HepG2 (cell line): ENCODE results near the gene OVOL2. TPM values are rescaled to one million over a fixed set of nuclear protein-coding genes. Genes with fewer than 3 reads are reported as not detected.

Source experiments
- ATAD3A ChIP-seq: sonication (generic); formaldehyde crosslinking; IDR thresholded peaks from 2 replicates; pipeline ENCODE4 v1.4.0; 2020; ENCODE audit warnings: missing genetic modification reagents
- BCL6 ChIP-seq: IDR thresholded peaks from 2 replicates; pipeline ENCODE4 v1.6.1; 2016; ENCODE audit warnings: missing genetic modification reagents, missing compliant biosample characterization
- CBX1 ChIP-seq: IDR thresholded peaks from one replicate; pipeline ENCODE4 v1.6.1; 2016; ENCODE audit warnings: antibody characterized with exemption, low read depth
- CC2D1A ChIP-seq: sonication (generic); formaldehyde crosslinking; IDR thresholded peaks from 2 replicates; pipeline ENCODE4 v1.8.1; 2023; ENCODE audit warnings: mild to moderate bottlenecking, missing genetic modification reagents
- ESRRA ChIP-seq: sonication (generic); formaldehyde crosslinking; IDR thresholded peaks from 2 replicates; pipeline ENCODE4 v1.5.1; 2020; ENCODE audit warnings: mild to moderate bottlenecking, low read depth, missing genetic modification reagents
- EZH2 ChIP-seq: conservative IDR thresholded peaks from 2 replicates; pipeline ENCODE4 v1.6.1; 2012; ENCODE audit warnings: mild to moderate bottlenecking, low read depth, low read length, moderate library complexity
- FOXJ3 ChIP-seq: sonication (generic); formaldehyde crosslinking; IDR thresholded peaks from 2 replicates; pipeline ENCODE4 v1.4.0; 2020; ENCODE audit warnings: missing genetic modification reagents, mild to moderate bottlenecking, borderline replicate concordance
- HNF4G ChIP-seq, 2 experiments: sonication (generic) in 1 of 2; formaldehyde crosslinking in 1 of 2; IDR thresholded peaks; 2 replicates each; pipeline versions ENCODE4 v1.4.0 to v1.6.1; 2011 to 2020; ENCODE audit warnings: borderline replicate concordance in 2 of 2, low read depth in 2 of 2, mild to moderate bottlenecking in 2 of 2, low read length in 1 of 2, missing genetic modification reagents in 1 of 2, moderate library complexity in 1 of 2
- JUN ChIP-seq: sonication (generic); formaldehyde crosslinking; IDR thresholded peaks from 2 replicates; pipeline ENCODE4 v1.4.0; 2020; ENCODE audit warnings: mild to moderate bottlenecking, missing genetic modification reagents
- MAFK ChIP-seq, 2 experiments: IDR thresholded peaks in 1 of 2; conservative IDR thresholded peaks in 1 of 2; 2 replicates each; pipeline ENCODE4 v1.6.1; 2011; ENCODE audit warnings: improper control_type of control experiment in 2 of 2, low read length in 2 of 2
- MTERF4 ChIP-seq: sonication (generic); formaldehyde crosslinking; IDR thresholded peaks from 2 replicates; pipeline ENCODE4 v1.8.0; 2023; ENCODE audit warnings: mild to moderate bottlenecking, missing genetic modification reagents
- SOX13 ChIP-seq, 3 experiments: fragments of 450-650 bp in 1 of 3; sonication (generic) in 1 of 3; formaldehyde crosslinking in 1 of 3; IDR thresholded peaks in 2 of 3; conservative IDR thresholded peaks in 1 of 3; 2 replicates each; pipeline versions ENCODE4 v1.5.0 to v1.6.1; 2016 to 2020; ENCODE audit warnings: antibody characterized with exemption in 1 of 3, mild to moderate bottlenecking in 1 of 3, missing compliant biosample characterization in 1 of 3, missing genetic modification reagents in 1 of 3, moderate library complexity in 1 of 3
- TCF12 ChIP-seq, 2 experiments: fragments of 450-650 bp in 1 of 2; sonication (generic) in 1 of 2; formaldehyde crosslinking in 1 of 2; IDR thresholded peaks; 2 replicates each; pipeline versions ENCODE4 v1.6.1 to v1.8.0; 2017 to 2022; ENCODE audit warnings: antibody characterized with exemption in 1 of 2, mild to moderate bottlenecking in 1 of 2, missing genetic modification reagents in 1 of 2, moderate library complexity in 1 of 2
- ZBTB1 ChIP-seq: sonication (generic); formaldehyde crosslinking; IDR thresholded peaks from 2 replicates; pipeline ENCODE4 v1.4.0; 2020; ENCODE audit warnings: missing genetic modification reagents, borderline replicate concordance
- ZFX ChIP-seq: sonication (generic); formaldehyde crosslinking; IDR thresholded peaks from 2 replicates; pipeline ENCODE4 v1.4.0; 2020; ENCODE audit warnings: mild to moderate bottlenecking, low read depth, missing genetic modification reagents, moderate library complexity
- ZNF354B ChIP-seq: sonication (generic); formaldehyde crosslinking; IDR thresholded peaks from 2 replicates; pipeline ENCODE4 v1.8.0; 2022; ENCODE audit warnings: mild to moderate bottlenecking, missing genetic modification reagents
- ZNF614 ChIP-seq: IDR thresholded peaks from 2 replicates; pipeline ENCODE4 v1.6.1; 2018; ENCODE audit warnings: missing biosample characterization, missing genetic modification reagents, inconsistent platforms, borderline replicate concordance
- ZNF781 ChIP-seq: sonication (generic); formaldehyde crosslinking; IDR thresholded peaks from 2 replicates; pipeline ENCODE4 v1.5.1; 2020; ENCODE audit warnings: borderline replicate concordance, mild to moderate bottlenecking, missing genetic modification reagents; ENCODE audit errors: not compliant biosample characterization
- polyA plus RNA-seq, 8 experiments: library from polyadenylated mRNA; depleted of rRNA in 3 of 8; stranded (reverse) in 7 of 8; unstranded in 1 of 8; fragments of >200 nt; fragmentation: Illumina TruSeq in 4 of 8; extraction: Trizol in 4 of 8; gene quantifications; 2 replicates each; pipeline versions ENCODE4 v1.2.1 to v1.2.3, GENCODE V29; 2011 to 2016; ENCODE audit warnings: low read depth in 4 of 8, missing spikeins in 1 of 8, mixed read lengths in 1 of 8; ENCODE audit not compliant: insufficient read depth in 1 of 8
- total RNA-seq, 5 experiments: library from RNA; depleted of rRNA; stranded (reverse); fragments of >200 nt; fragmentation: Illumina TruSeq; extraction: Trizol; gene quantifications; 2 replicates each; pipeline ENCODE4 v1.2.3, GENCODE V29; 2016; ENCODE audit warnings: low read depth in 1 of 5
- TF ChIP-seq, protein P1 (sequence below): sonication (generic); formaldehyde crosslinking; IDR thresholded peaks from 2 replicates; pipeline ENCODE4 v1.4.0; 2020; ENCODE audit warnings: low read depth, mild to moderate bottlenecking, missing genetic modification reagents
- TF ChIP-seq, protein P2 (sequence below): sonication (generic); formaldehyde crosslinking; IDR thresholded peaks from 2 replicates; pipeline ENCODE4 v1.8.0; 2022; ENCODE audit warnings: mild to moderate bottlenecking, missing genetic modification reagents, moderate library complexity
- TF ChIP-seq, protein P3 (sequence below): sonication (generic); formaldehyde crosslinking; IDR thresholded peaks from 2 replicates; pipeline ENCODE4 v1.5.1; 2020; ENCODE audit warnings: missing genetic modification reagents, mild to moderate bottlenecking, borderline replicate concordance
- TF ChIP-seq, protein P4 (sequence below): sonication (generic); formaldehyde crosslinking; IDR thresholded peaks from 2 replicates; pipeline ENCODE4 v1.8.1; 2023; ENCODE audit warnings: missing genetic modification reagents, inconsistent platforms, borderline replicate concordance

The OVOL2 gene
- total and polyA plus RNA-seq, 2 of the 13 experiments (the other 11 are each of a cell fraction or from before 2014, with no cell fraction given) = 0.20 to 0.31 TPM

DNA sequence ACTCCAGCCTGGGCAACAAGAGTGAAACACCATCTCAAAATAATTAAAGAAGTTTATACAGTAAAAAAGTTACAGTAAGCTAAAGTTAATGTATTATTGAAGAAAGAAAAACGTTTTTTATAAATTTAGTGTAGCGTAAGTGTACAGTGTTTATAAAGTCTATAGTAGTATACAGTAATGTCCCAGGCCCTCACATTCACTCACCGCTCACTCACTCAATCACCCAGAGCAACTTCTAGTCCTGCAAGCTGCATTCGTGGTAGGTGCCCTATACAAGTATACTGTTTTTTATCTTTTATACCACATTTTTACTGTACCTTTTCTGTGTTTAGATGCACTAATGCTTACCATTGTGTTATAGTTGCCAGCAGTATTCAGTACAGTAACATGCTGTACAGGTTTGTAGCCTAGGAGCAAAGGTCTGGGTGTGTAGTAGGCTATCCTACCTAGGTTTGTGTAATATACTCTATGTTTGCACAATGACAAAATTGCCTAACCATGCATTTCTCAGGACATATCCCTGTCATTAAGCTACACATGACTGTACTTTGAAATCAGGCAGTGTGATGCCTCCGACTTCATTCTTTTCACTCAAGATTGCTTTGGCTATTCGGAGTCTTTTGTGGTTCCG, 72.2 kb downstream of the OVOL2 start (continued):
- TF ChIP-seq, protein P1, sequence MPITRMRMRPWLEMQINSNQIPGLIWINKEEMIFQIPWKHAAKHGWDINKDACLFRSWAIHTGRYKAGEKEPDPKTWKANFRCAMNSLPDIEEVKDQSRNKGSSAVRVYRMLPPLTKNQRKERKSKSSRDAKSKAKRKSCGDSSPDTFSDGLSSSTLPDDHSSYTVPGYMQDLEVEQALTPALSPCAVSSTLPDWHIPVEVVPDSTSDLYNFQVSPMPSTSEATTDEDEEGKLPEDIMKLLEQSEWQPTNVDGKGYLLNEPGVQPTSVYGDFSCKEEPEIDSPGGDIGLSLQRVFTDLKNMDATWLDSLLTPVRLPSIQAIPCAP (CRISPR knock-in tag) = no peak
- TF ChIP-seq MTERF4 (CRISPR knock-in tag) (no peak), ZNF354B (no peak), BCL6 (CRISPR knock-in tag) (peak; percentile 84), ESRRA (CRISPR knock-in tag) (peak; percentile 71; the same call in 1 of the 2 replicates), SOX13 (IDR thresholded peaks at IDR 0.05) (peak; percentile 82; the same call in 1 of the 2 replicates), SOX13 (CRISPR knock-in tag; conservative IDR thresholded peaks at IDR 0.05 in 1 of 2, IDR thresholded peaks at IDR 0.05 in 1 of 2) (peak in 1 of 2 experiments; percentile 92; a peak in 2 of 4 replicates), ZNF614 (peak; percentile 99), MAFK (conservative IDR thresholded peaks at IDR 0.05 in 1 of 2, IDR thresholded peaks at IDR 0.05 in 1 of 2; ENCODE audit: low read length in 2 of 2) (peak; percentile 95 to 97), JUN (CRISPR knock-in tag) (no peak; the same call in 1 of the 2 replicates), ZFX (CRISPR knock-in tag) (peak; percentile 46; the same call in 1 of the 2 replicates), HNF4G (IDR thresholded peaks at IDR 0.05; ENCODE audit: borderline replicate concordance, low read depth, low read length) (peak; percentile 99), HNF4G (CRISPR knock-in tag; IDR thresholded peaks at IDR 0.05; ENCODE audit: borderline replicate concordance, low read depth) (peak; percentile 75; the same call in 1 of the 2 replicates), CC2D1A (no peak), EZH2 (no peak), CBX1 (no peak), ZBTB1 (no peak), TCF12 (IDR thresholded peaks at IDR 0.05) (no peak), TCF12 (CRISPR knock-in tag; IDR thresholded peaks at IDR 0.05) (no peak), ZNF781 (CRISPR knock-in tag) (no peak), FOXJ3 (CRISPR knock-in tag) (peak; percentile 92), ATAD3A (CRISPR knock-in tag) (no peak)
- TF ChIP-seq, protein P2, sequence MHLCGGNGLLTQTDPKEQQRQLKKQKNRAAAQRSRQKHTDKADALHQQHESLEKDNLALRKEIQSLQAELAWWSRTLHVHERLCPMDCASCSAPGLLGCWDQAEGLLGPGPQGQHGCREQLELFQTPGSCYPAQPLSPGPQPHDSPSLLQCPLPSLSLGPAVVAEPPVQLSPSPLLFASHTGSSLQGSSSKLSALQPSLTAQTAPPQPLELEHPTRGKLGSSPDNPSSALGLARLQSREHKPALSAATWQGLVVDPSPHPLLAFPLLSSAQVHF = no peak
- TF ChIP-seq, protein P3, sequence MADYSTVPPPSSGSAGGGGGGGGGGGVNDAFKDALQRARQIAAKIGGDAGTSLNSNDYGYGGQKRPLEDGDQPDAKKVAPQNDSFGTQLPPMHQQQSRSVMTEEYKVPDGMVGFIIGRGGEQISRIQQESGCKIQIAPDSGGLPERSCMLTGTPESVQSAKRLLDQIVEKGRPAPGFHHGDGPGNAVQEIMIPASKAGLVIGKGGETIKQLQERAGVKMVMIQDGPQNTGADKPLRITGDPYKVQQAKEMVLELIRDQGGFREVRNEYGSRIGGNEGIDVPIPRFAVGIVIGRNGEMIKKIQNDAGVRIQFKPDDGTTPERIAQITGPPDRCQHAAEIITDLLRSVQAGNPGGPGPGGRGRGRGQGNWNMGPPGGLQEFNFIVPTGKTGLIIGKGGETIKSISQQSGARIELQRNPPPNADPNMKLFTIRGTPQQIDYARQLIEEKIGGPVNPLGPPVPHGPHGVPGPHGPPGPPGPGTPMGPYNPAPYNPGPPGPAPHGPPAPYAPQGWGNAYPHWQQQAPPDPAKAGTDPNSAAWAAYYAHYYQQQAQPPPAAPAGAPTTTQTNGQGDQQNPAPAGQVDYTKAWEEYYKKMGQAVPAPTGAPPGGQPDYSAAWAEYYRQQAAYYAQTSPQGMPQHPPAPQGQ (CRISPR knock-in tag) = no peak
- TF ChIP-seq, protein P4, sequence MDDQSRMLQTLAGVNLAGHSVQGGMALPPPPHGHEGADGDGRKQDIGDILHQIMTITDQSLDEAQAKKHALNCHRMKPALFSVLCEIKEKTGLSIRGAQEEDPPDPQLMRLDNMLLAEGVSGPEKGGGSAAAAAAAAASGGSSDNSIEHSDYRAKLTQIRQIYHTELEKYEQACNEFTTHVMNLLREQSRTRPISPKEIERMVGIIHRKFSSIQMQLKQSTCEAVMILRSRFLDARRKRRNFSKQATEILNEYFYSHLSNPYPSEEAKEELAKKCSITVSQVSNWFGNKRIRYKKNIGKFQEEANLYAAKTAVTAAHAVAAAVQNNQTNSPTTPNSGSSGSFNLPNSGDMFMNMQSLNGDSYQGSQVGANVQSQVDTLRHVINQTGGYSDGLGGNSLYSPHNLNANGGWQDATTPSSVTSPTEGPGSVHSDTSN (CRISPR knock-in tag) = no peak
